ENCODE data around the gene TMEM108. TPM values are rescaled to one million over a fixed set of nuclear protein-coding genes. Genes with fewer than 3 reads are reported as not detected.

TMEM108 gene
- polyA plus RNA-seq, 1 donor (not counting 4 experiments of a cell fraction or from before 2014, with no cell fraction given): not detected

GRCh38 chr3:133412183-133413132, 374.3 kb downstream of the TMEM108 start:
- no peak overlapping the region for H3K27ac ChIP-seq (ENCODE audit: control insufficient read depth, insufficient read depth, low read length)

DNA sequence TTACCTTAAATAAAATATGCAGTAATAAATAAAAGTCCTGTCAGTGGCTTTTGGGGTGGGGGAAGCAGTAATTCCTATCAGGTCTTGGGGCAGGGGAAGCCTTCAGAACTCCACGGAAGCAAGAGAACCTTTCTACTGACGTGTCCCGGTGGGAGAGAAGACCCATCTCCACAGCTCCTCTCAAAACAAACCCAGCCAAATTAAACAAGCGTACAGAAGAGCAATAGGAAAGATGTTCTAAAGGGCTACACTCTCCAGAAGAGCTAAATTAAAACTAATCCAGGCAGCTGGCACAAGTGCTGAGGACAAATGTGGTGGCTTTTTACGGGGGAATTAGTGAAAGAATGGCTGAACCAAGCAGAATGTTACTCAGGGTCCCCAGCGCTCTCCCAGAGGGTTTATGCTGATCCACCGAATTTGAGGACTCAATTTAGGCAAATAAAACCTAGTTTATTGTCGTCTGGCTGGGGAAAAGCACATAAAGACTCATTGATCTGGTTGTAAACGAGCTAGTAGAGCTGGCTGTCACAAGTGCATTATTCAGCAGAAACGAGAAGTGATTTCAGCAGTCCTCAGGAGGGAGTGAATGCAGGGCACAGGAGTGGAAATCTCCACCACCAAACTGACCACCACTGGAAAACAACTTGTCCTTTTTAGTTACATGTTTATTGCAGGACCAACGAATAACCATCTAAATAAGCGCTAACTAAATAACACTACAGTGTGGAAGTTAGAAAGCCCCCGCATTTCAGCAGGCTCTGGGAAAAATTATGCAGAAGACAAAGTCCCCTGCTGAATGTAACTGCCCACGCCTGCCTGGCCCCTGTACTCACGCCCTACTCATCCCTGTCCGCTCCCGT, 375.2 kb downstream of the TMEM108 start:
- H3K27ac ChIP-seq (ENCODE audit: control insufficient read depth, insufficient read depth, low read length): no peak overlapping the region
- no peak for TF ChIP-seq EZH2 (IDR thresholded peaks at IDR 0.05; ENCODE audit: low read length)
- TF ChIP-seq, protein P1, sequence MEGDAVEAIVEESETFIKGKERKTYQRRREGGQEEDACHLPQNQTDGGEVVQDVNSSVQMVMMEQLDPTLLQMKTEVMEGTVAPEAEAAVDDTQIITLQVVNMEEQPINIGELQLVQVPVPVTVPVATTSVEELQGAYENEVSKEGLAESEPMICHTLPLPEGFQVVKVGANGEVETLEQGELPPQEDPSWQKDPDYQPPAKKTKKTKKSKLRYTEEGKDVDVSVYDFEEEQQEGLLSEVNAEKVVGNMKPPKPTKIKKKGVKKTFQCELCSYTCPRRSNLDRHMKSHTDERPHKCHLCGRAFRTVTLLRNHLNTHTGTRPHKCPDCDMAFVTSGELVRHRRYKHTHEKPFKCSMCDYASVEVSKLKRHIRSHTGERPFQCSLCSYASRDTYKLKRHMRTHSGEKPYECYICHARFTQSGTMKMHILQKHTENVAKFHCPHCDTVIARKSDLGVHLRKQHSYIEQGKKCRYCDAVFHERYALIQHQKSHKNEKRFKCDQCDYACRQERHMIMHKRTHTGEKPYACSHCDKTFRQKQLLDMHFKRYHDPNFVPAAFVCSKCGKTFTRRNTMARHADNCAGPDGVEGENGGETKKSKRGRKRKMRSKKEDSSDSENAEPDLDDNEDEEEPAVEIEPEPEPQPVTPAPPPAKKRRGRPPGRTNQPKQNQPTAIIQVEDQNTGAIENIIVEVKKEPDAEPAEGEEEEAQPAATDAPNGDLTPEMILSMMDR (optimal IDR thresholded peaks at IDR 0.05 in 1 of 3, IDR thresholded peaks at IDR 0.05 in 1 of 3, conservative IDR thresholded peaks at IDR 0.05 in 1 of 3; ENCODE audit: extremely low read depth in 1 of 3, insufficient read depth in 2 of 3, low read length in 3 of 3): no peak
- dilution Hi-C loops (cut with MboI; ENCODE audit: extremely low pct_ligation_motif_present, low sequenced_read_pairs): no loop called here
- H3K4me2 ChIP-seq (ENCODE audit: control insufficient read depth, extremely low read depth, insufficient read depth, low read depth, low read length): no peak overlapping the region
- H3K9me1 ChIP-seq (ENCODE audit: control insufficient read depth, extremely low read depth, insufficient read depth, low read length): no peaks in the 10 kb centered on the region
- no peak overlapping the region for H2AFZ ChIP-seq (ENCODE audit: control insufficient read depth, low read length)
- FAIRE-seq (no peak), DNase-seq (ENCODE audit: low read depth, low spot score) (no peak)
- no peaks in the 10 kb centered on the region for H3K36me3 ChIP-seq (ENCODE audit: control insufficient read depth in 2 of 2, extremely low read depth in 1 of 2, insufficient read depth in 2 of 2, low read length in 2 of 2)
- H4K20me1 ChIP-seq (ENCODE audit: control insufficient read depth, extremely low read depth, insufficient read depth, low read length): no peaks in the 10 kb centered on the region
- H3K9ac ChIP-seq (ENCODE audit: control insufficient read depth, extremely low read depth, insufficient read depth, low read length): no peak overlapping the region
- H3K4me1 ChIP-seq (ENCODE audit: control insufficient read depth, extremely low read depth, insufficient read depth, low read length): no peaks in the 10 kb centered on the region
- no peaks in the 10 kb centered on the region for H3K79me2 ChIP-seq (ENCODE audit: control insufficient read depth, insufficient read depth, low read length)
- no peaks in the 10 kb centered on the region for H3K9me3 ChIP-seq (ENCODE audit: control insufficient read depth, low read depth, low read length)
- H3K27me3 ChIP-seq (ENCODE audit: control insufficient read depth, extremely low read depth, insufficient read depth, low read length): peaks cover 13% of the 10 kb centered on the region
- H3K4me3 ChIP-seq (ENCODE audit: control insufficient read depth in 2 of 3, extremely low read depth in 1 of 3, insufficient read depth in 2 of 3, low read depth in 1 of 3, low read length in 3 of 3): no peak overlapping the region

More at GRCh38 chr3:133412183-133413132, 374.3 kb downstream of the TMEM108 start:
- Histone ChIP-seq H3K9ac (ENCODE audit: control insufficient read depth, extremely low read depth, insufficient read depth, low read length) (no peak overlapping the region), H2AFZ (ENCODE audit: control insufficient read depth, low read length) (no peak overlapping the region), H3K4me1 (ENCODE audit: control insufficient read depth, extremely low read depth, insufficient read depth, low read length) (no peaks in the 10 kb centered on the region), H4K20me1 (ENCODE audit: control insufficient read depth, extremely low read depth, insufficient read depth, low read length) (no peaks in the 10 kb centered on the region), H3K4me2 (ENCODE audit: control insufficient read depth, extremely low read depth, insufficient read depth, low read depth, low read length) (no peak overlapping the region), H3K79me2 (ENCODE audit: control insufficient read depth, insufficient read depth, low read length) (no peaks in the 10 kb centered on the region), H3K36me3 (ENCODE audit: control insufficient read depth in 2 of 2, extremely low read depth in 1 of 2, insufficient read depth in 2 of 2, low read length in 2 of 2) (no peaks in the 10 kb centered on the region), H3K9me1 (ENCODE audit: control insufficient read depth, extremely low read depth, insufficient read depth, low read length) (no peaks in the 10 kb centered on the region), H3K27me3 (ENCODE audit: control insufficient read depth, extremely low read depth, insufficient read depth, low read length) (peaks cover 13% of the 10 kb centered on the region), H3K9me3 (ENCODE audit: control insufficient read depth, low read depth, low read length) (no peaks in the 10 kb centered on the region), H3K4me3 (ENCODE audit: control insufficient read depth in 2 of 3, extremely low read depth in 1 of 3, insufficient read depth in 2 of 3, low read depth in 1 of 3, low read length in 3 of 3) (no peak overlapping the region)
- no peak for FAIRE-seq
- dilution Hi-C loops (cut with MboI; ENCODE audit: extremely low pct_ligation_motif_present, low sequenced_read_pairs): no loop called here
- no peak for TF ChIP-seq EZH2 (IDR thresholded peaks at IDR 0.05; ENCODE audit: low read length)
- TF ChIP-seq, protein P1 (optimal IDR thresholded peaks at IDR 0.05 in 1 of 3, IDR thresholded peaks at IDR 0.05 in 1 of 3, conservative IDR thresholded peaks at IDR 0.05 in 1 of 3; ENCODE audit: extremely low read depth in 1 of 3, insufficient read depth in 2 of 3, low read length in 3 of 3): no peak
- DNase-seq (ENCODE audit: low read depth, low spot score): no peak

Measured in keratinocyte (primary cell).